HG02852 (cell line): Measurements from ENCODE around the gene WDFY2.
"Not testable (repeated sequence)": the region's sequence is repeated elsewhere in the genome, so short reads cannot be mapped to it uniquely, and the experiment has no call there.

Experiments
- ATAC-seq: cut with Tn5 transposase; IDR thresholded peaks from one replicate; pipeline ENCODE4 v1.9.1; 2021; ENCODE audit warnings: mild to moderate bottlenecking, moderate library complexity; ENCODE audit not compliant: unreplicated experiment

WDFY2 gene

GRCh38 chr13:51689663-51689996 is 105.4 kb downstream of the WDFY2 start:
- peak; percentile 60 for ATAC-seq

DNA sequence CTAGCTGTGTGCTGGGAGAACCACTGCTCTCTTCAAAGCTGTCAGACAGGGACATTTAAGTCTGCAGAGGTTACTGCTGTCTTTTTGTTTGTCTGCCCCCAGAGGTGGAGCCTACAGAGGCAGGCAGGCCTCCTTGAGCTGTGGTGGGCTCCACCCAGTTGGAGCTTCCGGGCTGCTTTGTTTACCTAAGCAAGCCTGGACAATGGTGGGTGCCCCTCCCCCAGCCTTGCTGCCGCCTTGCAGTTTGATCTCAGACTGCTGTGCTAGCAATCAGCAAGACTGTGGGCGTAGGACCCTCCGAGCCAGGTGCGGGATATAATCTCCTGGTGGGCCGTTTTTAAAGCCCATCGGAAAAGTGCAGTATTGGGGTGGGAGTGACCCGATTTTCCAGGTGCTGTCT is 111.4 kb downstream of the WDFY2 start:
- ATAC-seq: not testable (repeated sequence)

DNA sequence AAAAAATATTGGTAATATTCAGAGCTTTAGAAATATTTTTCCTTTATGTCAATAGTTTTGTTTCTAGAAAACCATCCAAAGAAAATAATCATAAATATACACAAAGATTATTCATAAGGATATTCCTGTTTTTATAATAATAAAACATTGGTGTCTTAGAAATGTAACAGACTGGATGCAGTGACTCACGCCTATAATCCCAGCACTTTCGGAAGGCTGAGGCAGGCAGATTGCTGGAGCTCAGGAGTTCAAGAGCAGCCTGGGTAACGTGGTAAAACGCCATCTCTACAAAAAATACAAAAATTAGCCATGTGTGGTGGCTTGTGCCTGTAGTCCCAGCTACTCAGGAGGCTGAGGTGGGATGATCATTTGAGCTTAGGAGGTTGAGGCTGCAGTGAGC is 112.9 kb downstream of the WDFY2 start:
- no peak for ATAC-seq

DNA sequence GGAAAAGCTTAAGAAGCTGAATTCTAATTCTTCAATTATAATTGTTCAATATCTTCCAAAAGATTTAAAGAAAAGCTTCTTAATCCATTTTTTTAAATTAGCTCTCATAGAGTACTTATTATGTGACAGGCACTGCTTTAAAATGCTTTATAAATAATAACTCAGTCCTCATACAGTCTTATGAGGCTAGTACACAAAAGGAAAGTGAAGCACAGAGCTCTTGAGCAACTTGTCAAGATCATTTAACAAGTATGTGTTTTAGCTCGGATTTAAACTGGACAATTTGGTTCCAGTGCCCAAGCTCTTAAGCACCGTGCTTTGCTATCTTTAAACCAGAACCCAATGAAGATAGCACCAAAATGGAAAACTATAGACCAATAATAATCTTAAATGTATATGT is 113.6 kb downstream of the WDFY2 start:
- ATAC-seq: no peak

DNA sequence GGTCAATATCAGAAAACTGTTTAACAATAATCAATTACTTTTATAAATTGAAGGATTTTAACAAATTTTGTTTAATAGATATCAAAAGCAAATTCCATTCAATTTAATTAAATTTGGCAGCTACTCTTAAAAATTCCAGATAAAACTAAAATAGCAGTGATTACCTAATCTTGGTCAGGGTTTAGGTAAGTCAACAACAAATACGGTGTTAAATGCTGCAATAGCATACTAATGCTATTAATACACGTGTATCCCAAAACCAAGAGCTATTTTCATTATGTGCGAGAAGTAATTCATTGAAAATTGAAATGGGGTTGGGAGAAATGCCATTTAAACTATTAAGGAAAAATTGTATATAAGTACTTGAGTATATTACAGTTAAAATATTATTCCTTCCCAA is 114.1 kb downstream of the WDFY2 start:
- ATAC-seq: no peak

DNA sequence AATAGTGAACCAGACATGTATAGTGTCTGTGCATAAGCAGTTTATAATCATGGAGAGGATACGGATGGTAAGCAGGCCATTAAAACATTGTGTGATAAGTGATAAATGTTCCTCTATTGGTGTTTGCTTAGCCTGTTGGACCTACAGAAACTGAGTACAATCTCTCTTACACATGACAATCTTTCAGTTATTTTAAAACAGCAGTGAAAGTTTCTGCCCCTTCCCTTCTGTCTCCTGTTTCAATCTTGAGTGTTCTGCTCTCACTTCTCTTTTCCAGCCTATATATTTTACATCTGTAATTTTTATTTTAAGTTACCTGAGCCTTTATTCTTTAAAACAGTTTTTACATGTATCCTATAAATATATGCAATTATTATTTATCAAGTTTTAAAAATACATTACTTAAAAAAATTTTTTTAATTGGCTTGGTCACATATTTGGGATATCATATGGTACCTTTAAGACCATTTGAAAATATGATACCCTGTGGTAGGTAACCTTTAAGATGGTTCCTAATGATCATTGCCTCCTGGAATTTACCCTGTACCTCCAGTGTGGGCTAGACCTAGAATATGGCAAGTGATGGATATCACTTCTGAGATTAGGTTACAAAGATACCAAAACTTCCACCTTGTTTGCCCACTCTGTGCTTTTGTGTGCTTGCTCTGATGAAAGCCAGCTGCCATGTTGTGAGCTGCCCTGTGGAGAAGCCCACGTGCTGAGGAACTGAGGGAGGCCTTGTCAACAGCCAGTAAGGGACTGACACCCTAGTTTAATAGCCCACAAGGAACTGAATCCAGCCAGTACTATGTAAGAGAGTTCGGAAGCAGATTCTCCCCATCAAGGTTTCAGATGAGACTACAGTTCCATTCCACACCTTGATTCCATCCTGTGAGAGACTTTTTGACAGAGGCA is 120.4 kb downstream of the WDFY2 start:
- peak; percentile 86 for ATAC-seq

DNA sequence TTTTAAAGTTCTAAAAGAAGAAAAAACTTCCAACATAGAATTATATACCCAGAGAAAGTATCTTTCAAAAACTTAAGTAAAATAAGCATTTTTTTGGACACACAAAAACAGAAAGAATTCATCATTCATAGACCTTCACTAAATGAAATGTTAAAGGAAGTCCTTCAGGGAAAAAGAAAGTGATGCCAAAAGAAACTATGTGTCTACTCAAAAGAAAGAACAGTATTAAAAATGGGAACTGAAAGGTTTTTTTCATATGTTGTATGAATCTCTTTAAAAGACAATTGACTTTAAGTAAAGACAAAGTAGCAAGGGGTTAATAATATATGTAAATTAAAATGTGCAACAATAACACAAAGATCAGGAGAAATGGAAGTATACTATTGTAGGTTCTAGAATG is 123.2 kb downstream of the WDFY2 start:
- ATAC-seq: no peak

DNA sequence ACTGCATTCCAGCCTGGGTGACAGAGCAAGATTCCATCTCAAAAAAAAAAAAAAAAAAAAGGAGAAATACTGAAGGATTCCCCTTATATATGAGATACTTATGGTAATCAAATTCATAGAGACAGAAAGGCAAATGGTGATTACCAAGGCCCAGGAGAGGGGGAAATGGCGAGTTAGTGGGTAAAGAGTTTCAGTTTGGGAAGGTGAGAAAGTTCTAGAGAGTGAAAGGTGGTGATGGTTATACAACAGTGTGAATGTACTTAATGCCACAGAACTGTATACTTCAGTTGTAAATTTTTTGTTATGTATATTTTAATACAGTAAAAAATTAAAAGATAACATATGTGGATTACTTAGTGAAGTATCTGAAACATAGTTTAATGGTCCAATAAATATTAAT is 129.5 kb downstream of the WDFY2 start:
- no peak for ATAC-seq

- peak; percentile 95 for ATAC-seq
These were observed 130.5 kb downstream of the WDFY2 start for GRCh38 chr13:51714663-51715168.

- ATAC-seq: no peak
These were observed 131.4 kb downstream of the WDFY2 start for GRCh38 chr13:51715613-51716012.

DNA sequence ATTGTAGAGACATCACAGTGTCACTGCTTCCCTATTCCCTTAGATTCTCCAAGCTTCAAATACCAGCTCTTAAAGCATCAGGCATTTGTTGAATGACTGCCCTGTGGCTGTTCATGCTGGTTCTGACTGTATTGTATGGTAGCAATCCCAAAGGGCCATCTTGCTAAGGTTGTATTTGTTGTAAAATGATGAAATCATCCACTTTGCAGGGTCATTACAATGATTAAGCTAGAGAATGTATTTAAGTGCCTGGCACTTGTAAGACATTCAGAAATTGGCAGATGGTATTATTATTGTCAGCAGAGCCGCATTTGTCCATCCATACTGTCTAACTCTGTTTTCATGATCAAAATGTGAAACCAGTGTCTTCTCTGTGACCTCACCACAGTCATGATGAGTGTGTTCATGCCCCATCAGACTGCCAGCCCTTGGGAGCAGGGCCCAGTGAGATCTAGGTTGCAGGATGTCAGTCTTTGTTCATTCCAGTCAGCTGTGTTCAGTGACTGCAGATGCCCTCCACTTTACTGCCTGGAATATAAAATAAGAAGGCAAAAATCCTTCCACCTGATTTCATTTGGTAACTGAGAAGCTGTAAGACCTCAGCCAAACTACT is 133.6 kb downstream of the WDFY2 start:
- no peak for ATAC-seq

- ATAC-seq: no peak
These were observed 135.1 kb downstream of the WDFY2 start for GRCh38 chr13:51719394-51719793.

DNA sequence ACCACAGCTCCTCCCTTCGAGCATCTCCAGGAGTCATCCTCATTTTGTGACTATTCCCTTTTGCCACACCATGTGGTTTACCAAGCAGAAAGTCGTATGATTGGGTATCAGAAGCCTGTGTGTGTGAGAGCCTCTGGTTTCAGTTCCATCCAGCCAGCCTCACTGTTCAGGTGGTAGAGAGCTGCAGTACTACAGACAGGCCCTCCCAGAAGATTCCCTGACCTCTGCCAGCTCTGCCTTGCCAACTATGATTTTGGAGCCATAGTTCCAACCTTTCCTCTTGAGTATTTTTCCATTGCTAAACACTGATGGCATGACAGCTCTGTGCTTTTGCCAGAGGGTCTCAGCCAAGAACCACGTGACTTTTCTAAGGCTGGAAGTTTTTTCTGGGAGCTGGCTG is 137.2 kb downstream of the WDFY2 start:
- peak; percentile 93 for ATAC-seq

DNA sequence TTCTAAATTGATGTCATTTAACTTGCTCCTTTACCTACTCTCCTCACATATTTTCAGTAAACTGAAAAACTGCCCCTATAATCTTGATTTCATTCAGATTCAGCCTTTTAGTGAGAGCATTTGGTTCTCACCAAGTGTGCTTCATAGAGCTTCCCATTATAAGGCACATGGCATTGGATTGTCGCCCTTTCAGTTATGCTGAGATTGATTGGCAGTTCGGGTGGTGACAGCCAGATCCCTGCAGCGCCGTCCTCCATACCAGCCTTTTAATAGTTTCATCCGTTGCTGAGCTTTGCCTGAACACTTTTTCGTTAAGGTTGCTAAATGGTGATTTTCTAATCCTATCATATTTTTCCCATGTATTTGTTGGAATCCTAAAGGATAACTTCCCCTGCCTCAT is 139.3 kb downstream of the WDFY2 start:
- no peak for ATAC-seq

DNA sequence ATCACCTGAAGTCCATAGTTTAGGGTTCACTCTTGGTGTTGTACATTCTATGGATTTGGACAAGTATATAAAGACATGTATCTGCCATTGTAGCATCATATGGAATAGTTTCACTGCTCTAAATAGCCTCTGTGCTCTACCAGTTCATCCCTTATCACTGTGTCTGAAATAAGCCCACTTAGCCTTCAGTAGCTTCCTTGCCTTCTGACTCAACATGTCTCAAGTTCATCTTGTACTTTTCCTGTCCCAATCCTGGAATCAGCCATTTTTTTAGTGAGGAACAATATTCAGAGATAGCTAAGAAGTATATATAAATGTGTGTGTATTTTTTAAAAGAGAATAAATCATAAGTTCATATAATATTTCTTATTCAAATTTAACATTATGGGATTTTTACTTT is 140.5 kb downstream of the WDFY2 start:
- ATAC-seq: no peak

- ATAC-seq: no peak
These were observed 142.4 kb downstream of the WDFY2 start for GRCh38 chr13:51726446-51727193.

- ATAC-seq: no peak
These were observed 143.5 kb downstream of the WDFY2 start for GRCh38 chr13:51727634-51728274.

DNA sequence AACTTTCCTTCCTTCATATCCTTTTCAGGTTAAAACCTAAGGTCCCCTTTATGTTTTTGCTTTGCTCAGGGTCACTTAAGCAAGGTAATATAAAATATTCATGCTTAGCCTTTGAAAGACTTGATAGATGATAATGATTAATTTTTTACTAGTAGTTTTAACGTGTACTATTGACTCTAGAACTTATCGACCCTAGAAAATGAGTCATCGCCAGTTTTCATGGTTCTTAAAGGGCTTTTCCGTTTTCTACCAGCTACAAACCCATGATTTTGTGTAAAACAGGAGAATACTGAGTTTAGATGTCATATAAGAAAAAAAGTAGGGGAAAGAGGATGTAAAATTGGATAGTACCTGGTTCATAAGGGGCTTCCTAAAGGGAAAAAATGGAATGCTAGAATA is 144.0 kb downstream of the WDFY2 start:
- no peak for ATAC-seq

DNA sequence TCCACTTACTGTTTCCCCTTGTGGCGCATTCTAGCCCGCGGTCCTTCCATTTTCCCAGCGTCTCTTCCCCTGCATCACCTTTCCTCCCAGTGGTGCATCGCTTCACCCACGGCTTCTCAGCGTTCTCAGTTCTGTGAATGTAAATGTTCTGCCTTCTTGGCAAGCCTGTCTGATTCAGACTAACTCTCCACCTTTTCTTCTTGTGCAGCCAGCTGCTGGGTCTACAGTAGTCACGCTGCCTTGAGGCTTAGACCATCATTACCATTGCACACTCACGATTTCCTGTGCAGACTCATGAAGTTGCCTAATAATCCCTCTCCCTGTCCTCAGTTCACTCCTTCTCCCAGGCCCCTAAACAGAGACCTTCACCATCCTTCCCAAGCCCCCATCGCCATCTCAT is 144.7 kb downstream of the WDFY2 start:
- ATAC-seq: no peak

DNA sequence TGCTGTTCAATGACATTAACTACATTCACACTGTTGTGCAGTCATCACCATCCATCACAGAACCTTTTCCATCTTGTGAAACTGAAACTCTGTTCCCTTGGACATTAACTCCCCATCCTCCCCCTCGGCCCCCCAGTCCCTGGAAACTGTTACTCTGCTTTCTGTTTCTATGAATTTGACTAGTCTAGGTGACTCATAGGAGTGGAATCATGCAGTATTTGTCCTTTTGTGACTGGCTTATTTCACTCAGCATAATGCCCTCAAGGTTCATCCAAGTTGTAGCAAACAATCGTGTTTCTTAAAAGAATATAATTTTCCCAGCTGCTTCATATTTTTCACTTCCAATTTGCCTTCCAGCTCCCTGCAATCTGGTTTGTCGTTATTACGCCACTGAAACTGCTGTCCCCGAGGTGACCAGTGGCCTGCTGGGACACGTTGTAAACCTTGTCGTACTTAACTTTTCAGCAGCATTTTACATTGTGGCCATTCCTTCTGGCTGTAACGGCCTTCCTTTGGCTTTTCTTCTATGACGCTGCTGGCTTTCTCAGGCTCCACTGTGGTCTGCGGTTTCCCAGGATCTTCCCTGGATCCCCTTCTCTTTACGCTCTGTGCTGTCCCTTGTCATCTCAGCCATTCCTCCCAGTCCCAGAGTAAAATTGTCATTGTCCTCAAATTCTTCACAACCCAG is 145.7 kb downstream of the WDFY2 start:
- ATAC-seq: no peak

DNA sequence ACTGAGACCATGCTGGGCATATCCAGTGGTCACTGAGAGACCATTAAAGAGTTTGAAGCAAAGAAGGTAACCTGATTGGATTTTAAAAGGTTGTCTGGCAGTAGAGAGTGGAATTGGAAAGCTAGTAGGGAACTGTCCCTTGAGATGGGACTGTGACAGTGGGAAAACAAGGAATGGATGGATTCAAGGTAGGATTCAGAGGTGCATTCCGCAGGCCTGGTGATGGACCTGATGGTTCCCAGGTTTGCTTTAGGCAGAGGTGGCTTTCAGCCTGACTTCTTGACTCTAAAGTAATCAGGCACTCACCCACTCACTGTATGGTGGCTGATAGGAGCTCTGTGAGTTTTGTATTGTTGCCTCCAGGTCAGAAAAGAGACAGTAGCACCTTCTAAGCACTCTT is 146.7 kb downstream of the WDFY2 start:
- ATAC-seq: no peak
